Pancreas (tissue), 10 donors: Measurements from ENCODE around the gene BCAT1. TPM values are rescaled to one million over a fixed set of nuclear protein-coding genes. Genes with fewer than 3 reads are reported as not detected.

Experiments
- ATAC-seq, 4 donors: fragments of 200-7000 bp; cut with Tn5 transposase; one replicate each; pipeline versions ENCODE4 v1.8.0 to v1.9.1; 2020; ENCODE audit warnings: mild to moderate bottlenecking in 4 of 4, moderate library complexity in 4 of 4
- DNase-seq, 6 donors: peaks; one replicate each; pipeline ENCODE4 v3.0.0-alpha.2; 2020
- FAIRE-seq: peaks from 2 replicates; lab custom pipeline; 2012; peaks lifted over from hg19 to GRCh38; lab: Jason Lieb, UNC
- H3K27ac ChIP-seq, 4 donors: fragments of 200-600 bp; sonication (generic); 1 replicate in 3 of 4; 2 replicates in 1 of 4; pipeline versions ENCODE4 v1.5.0 to v1.8.0; 2020
- H3K27me3 ChIP-seq, 4 donors: fragments of 200-600 bp; one replicate each; pipeline ENCODE4 v1.8.0; 2021
- H3K36me3 ChIP-seq, 3 donors: fragments of 200-600 bp; sonication (generic) in 1 of 3; one replicate each; pipeline versions ENCODE4 v1.5.0 to v1.8.0; 2020 to 2021
- H3K4me1 ChIP-seq, 3 donors: fragments of 200-600 bp; one replicate each; pipeline ENCODE4 v1.8.0; 2021
- H3K4me3 ChIP-seq, 4 donors: fragments of 200-600 bp; sonication (generic) in 2 of 4; one replicate each; pipeline versions ENCODE4 v1.5.0 to v1.8.0; 2020 to 2021
- H3K9me3 ChIP-seq, 4 donors: fragments of 200-600 bp; one replicate each; pipeline ENCODE4 v1.8.0; 2021
- CTCF ChIP-seq, 4 donors: fragments of 200-600 bp; sonication (generic) in 3 of 4; IDR thresholded peaks; one replicate each; pipeline versions ENCODE4 v1.5.0 to v1.8.0; 2021; ENCODE audit warnings: antibody characterized with exemption in 4 of 4
- WGBS, 2 donors: extraction: QIAGEN DNeasy Blood & Tissue Kit; methylation state at CpG; one replicate each; pipeline ENCODE4 v1.1.7; 2013; 5-methylcytosine and 5-hydroxymethylcytosine counted together
- intact Hi-C, 3 donors: fragments of 100-400 bp; cut with DNase I; formaldehyde crosslinking; loops; one replicate each; pipeline versions ENCODE4 v1.11.1 to v1.14.2; 2022
- polyA plus RNA-seq, 2 donors: library from polyadenylated mRNA; stranded (reverse); fragments of 200-250 nt; gene quantifications; one replicate each; pipeline ENCODE4 v1.2.3, GENCODE V29; 2013
- total RNA-seq, 6 donors: library from RNA; stranded (reverse); fragmentation: NEBNext Ultra II Directional in 4 of 6; extraction: Animal tissue kit (Norgen Biotek cat#: 25700) in 4 of 6; gene quantifications; one replicate each; pipeline versions ENCODE4 v1.2.1 to v1.2.4, GENCODE V29; 2021 to 2023
- donor health status: healthy with polysubstance abuse.
- donor health status: DM: no; HTN: no; CAD: no; lungs with moderate emphysema.
- donor health status: DM: no; HTN: no; CAD: no.
- donor health status: control.
- donor health status: control.
- donor health status: Bipolar disorder and iron deficiency.
- donor health status: DM: yes; HTN: yes; CAD: no.
- donor health status: DM: no; HTN: no; CAD: no.
- donor health status: DM: no; HTN: no; CAD: no.
- donor health status: DM: yes; HTN: yes; CAD: no.

Gene BCAT1
- total and polyA plus RNA-seq, 8 donors: 7.6 to 121 (median 67.7) TPM

GRCh38 chr12:24846689-24847088 is 102.2 kb downstream of the BCAT1 start:
- peaks cover 4 to 23% (median 12%) of the 10 kb centered on the region in 3 donors for H3K4me1 ChIP-seq
- no peaks in the 10 kb centered on the region for H3K36me3 ChIP-seq
- intact Hi-C loops: no loop called here
- WGBS, 2 donors: 92 to 94% methylated on average over 2 of the region's 2 CpGs
- H3K9me3 ChIP-seq: no peaks in the 10 kb centered on the region
- TF ChIP-seq CTCF (IDR thresholded peaks at IDR 0.05): no peak
- ATAC-seq (no peak), FAIRE-seq (no peak), DNase-seq (no peak)
- H3K4me3 ChIP-seq: no peak overlapping the region
- no peak overlapping the region for H3K27ac ChIP-seq
- no peaks in the 10 kb centered on the region for H3K27me3 ChIP-seq

- peaks cover 0 to 13% (median 12%) of the 10 kb centered on the region in 3 donors for H3K4me1 ChIP-seq
- H3K9me3 ChIP-seq: no peaks in the 10 kb centered on the region
- no peaks in the 10 kb centered on the region for H3K27me3 ChIP-seq
- FAIRE-seq: no peak
- WGBS, 2 donors: 79 to 90% methylated on average over 3 of the region's 3 CpGs
- ATAC-seq: no peak
- no peaks in the 10 kb centered on the region for H3K36me3 ChIP-seq
- no peak for TF ChIP-seq CTCF (IDR thresholded peaks at IDR 0.05)
- DNase-seq: no peak
- intact Hi-C loops: no loop called here
- no peak overlapping the region for H3K4me3 ChIP-seq
- no peak overlapping the region for H3K27ac ChIP-seq
Measured at GRCh38 chr12:24845615-24846014, 103.3 kb downstream of the BCAT1 start.

GRCh38 chr12:24840046-24840800 is 108.7 kb downstream of the BCAT1 start:
- Histone ChIP-seq H3K27me3 (no peaks in the 10 kb centered on the region), H3K4me1 (peaks cover 0 to 7% (median 0%) of the 10 kb centered on the region in 3 donors), H3K36me3 (no peaks in the 10 kb centered on the region), H3K27ac (no peak overlapping the region), H3K4me3 (no peak overlapping the region), H3K9me3 (no peaks in the 10 kb centered on the region)
- intact Hi-C loops: no loop called here
- DNase-seq (no peak), ATAC-seq (no peak), FAIRE-seq (no peak)
- TF ChIP-seq CTCF (IDR thresholded peaks at IDR 0.05): no peak
- 49 to 62% methylated on average over 1 of the region's 1 CpG for WGBS, 2 donors

- Histone ChIP-seq H3K36me3 (no peaks in the 10 kb centered on the region), H3K27me3 (no peaks in the 10 kb centered on the region), H3K4me1 (peaks cover 0 to 7% (median 0%) of the 10 kb centered on the region in 3 donors), H3K27ac (no peak overlapping the region), H3K4me3 (no peak overlapping the region), H3K9me3 (no peaks in the 10 kb centered on the region)
- no peak for TF ChIP-seq CTCF (IDR thresholded peaks at IDR 0.05)
- DNase-seq: no peak
- intact Hi-C loops: no loop called here
- no peak for FAIRE-seq
- ATAC-seq: no peak
- 93 to 96% methylated on average over 13 of the region's 13 CpGs for WGBS, 2 donors
Measured at GRCh38 chr12:24839268-24839791, 109.6 kb downstream of the BCAT1 start.

- ATAC-seq (peak in 3 of 4 donors; percentile 48 to 71 (median 59)), DNase-seq (peak in 1 of 6 donors; percentile 28), FAIRE-seq (no peak)
- no peak for TF ChIP-seq CTCF (IDR thresholded peaks at IDR 0.05)
- 68 to 83% methylated on average over 2 of the region's 2 CpGs for WGBS, 2 donors
- no peaks in the 10 kb centered on the region for H3K27me3 ChIP-seq
- H3K4me1 ChIP-seq: peaks cover 0 to 7% (median 0%) of the 10 kb centered on the region in 3 donors
- H3K36me3 ChIP-seq: no peaks in the 10 kb centered on the region
- no peaks in the 10 kb centered on the region for H3K9me3 ChIP-seq
- no peak overlapping the region for H3K4me3 ChIP-seq
- intact Hi-C loops: no loop called here
- H3K27ac ChIP-seq: no peak overlapping the region
Measured at GRCh38 chr12:24838531-24838950, 110.4 kb downstream of the BCAT1 start.
